ENCODE data around the gene CNKSR3. TPM values are rescaled to one million over a fixed set of nuclear protein-coding genes. Genes with fewer than 3 reads are reported as not detected.

Gene CNKSR3
- total RNA-seq, 4 donors from 2014 or later = 4.5 to 7.8 (median 7.0) TPM

- Histone ChIP-seq H3K4me1 (peaks cover 17 to 29% of the 10 kb centered on the region in 2 donors), H3K4me3 (replicated peaks in 1 of 3) (no peak overlapping the region), H3K27me3 (no peaks in the 10 kb centered on the region), H3K27ac (peak overlapping the region in 1 of 3 donors; percentile 98), H3K9me3 (no peaks in the 10 kb centered on the region), H3K36me3 (no peaks in the 10 kb centered on the region)
- TF ChIP-seq, protein P1, sequence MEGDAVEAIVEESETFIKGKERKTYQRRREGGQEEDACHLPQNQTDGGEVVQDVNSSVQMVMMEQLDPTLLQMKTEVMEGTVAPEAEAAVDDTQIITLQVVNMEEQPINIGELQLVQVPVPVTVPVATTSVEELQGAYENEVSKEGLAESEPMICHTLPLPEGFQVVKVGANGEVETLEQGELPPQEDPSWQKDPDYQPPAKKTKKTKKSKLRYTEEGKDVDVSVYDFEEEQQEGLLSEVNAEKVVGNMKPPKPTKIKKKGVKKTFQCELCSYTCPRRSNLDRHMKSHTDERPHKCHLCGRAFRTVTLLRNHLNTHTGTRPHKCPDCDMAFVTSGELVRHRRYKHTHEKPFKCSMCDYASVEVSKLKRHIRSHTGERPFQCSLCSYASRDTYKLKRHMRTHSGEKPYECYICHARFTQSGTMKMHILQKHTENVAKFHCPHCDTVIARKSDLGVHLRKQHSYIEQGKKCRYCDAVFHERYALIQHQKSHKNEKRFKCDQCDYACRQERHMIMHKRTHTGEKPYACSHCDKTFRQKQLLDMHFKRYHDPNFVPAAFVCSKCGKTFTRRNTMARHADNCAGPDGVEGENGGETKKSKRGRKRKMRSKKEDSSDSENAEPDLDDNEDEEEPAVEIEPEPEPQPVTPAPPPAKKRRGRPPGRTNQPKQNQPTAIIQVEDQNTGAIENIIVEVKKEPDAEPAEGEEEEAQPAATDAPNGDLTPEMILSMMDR (IDR thresholded peaks at IDR 0.05) = no peak
- TF ChIP-seq POLR2A (IDR thresholded peaks at IDR 0.05) = no peak
- no peak for DNase-seq
- intact Hi-C loops (cut with DNase I) = no loop called here
- 90 to 96% methylated on average over 3 of the region's 3 CpGs for WGBS, 2 donors
Observed at GRCh38 chr6:154350293-154350692, 160.2 kb downstream of the CNKSR3 start.

GRCh38 chr6:154347981-154348380, 162.5 kb downstream of the CNKSR3 start:
- Histone ChIP-seq H3K4me1 (peaks cover 31% of the 10 kb centered on the region in 2 donors), H3K9me3 (no peaks in the 10 kb centered on the region), H3K36me3 (no peaks in the 10 kb centered on the region), H3K27ac (peak overlapping the region; percentile 88 to 98 (median 94)), H3K4me3 (replicated peaks in 1 of 3) (peak overlapping the region in 2 of 3 donors; percentile 18 to 63), H3K27me3 (no peaks in the 10 kb centered on the region)
- intact Hi-C loops (cut with DNase I) = no loop called here
- 24 to 41% methylated on average over 6 of the region's 6 CpGs for WGBS, 2 donors
- DNase-seq = peak; percentile 74 to 75
- TF ChIP-seq, protein P1 (IDR thresholded peaks at IDR 0.05) = no peak
- TF ChIP-seq POLR2A (IDR thresholded peaks at IDR 0.05) = peak in 1 of 2 donors; percentile 91

DNA sequence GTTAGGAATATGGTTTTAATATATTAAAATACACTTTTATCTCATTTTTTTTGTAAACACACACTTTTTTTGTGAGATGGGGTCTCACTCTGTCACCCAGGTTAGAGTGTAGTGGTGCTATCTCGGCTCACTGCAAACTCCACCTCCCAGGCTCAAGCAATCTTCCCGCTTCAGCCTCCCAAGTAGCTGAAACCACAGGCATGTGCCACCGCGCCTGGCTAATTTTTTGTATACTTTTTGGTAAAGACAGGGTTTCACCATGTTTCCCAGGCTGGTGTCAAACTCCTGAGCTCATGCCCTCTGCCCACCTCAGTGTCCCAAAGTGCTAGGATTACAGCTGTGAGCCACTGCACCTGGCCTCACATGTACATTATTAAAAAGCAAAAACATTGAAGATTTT, 164.7 kb downstream of the CNKSR3 start:
- H3K27ac ChIP-seq = peak overlapping the region; percentile 88 to 98 (median 94)
- no peaks in the 10 kb centered on the region for H3K27me3 ChIP-seq
- no peaks in the 10 kb centered on the region for H3K36me3 ChIP-seq
- peak in 1 of 2 donors; percentile 7 for TF ChIP-seq POLR2A (IDR thresholded peaks at IDR 0.05)
- TF ChIP-seq, protein P1 (IDR thresholded peaks at IDR 0.05) = no peak
- WGBS, 2 donors = 73 to 92% methylated on average over 4 of the region's 4 CpGs
- intact Hi-C loops (cut with DNase I) = no loop called here
- DNase-seq = peak; percentile 27 to 40
- peak overlapping the region in 2 of 3 donors; percentile 18 to 63 for H3K4me3 ChIP-seq (replicated peaks in 1 of 3)
- no peaks in the 10 kb centered on the region for H3K9me3 ChIP-seq
- peaks cover 38 to 53% of the 10 kb centered on the region in 2 donors for H3K4me1 ChIP-seq

DNA sequence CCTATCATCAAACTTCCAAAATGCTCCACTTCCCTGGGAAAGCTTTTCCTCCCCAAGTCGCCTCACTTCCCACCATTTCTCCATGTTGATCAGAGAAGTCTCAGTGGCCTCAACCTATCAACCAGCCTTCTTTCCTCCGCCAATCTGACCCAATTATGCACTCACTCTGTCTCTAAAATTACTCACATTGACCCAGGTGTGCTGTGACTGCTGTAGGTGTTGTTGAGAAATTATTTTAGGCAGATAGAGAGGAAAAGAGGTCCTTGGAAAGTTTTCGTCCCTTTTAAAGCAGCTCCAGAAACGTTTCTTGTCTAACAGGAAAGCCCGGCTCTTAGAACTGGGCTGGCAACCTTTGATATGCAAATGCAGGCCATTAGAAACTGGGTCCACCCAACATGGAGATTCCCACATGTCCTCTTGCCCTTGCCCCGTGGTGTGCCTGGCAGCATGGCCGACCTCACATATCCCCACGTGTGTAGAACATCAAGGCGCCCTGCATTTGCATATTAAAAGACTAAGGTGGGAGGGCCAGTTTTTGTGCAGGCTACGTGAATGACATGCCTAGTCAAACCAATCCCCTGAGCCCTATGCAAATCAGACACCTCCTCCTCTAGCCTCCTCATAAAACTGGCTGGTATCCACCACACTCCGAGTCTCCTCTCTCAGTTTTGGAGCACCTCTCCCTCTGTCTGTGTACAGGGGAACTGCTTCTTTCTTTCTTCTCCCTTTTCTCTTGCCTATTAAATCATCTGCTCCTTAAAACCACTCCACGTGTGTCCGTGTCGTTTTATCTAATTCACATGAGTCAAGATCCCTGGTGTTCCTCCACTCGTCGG, 166.8 kb downstream of the CNKSR3 start:
- peak overlapping the region in 1 of 3 donors; percentile 10 for H3K4me3 ChIP-seq (replicated peaks in 1 of 3)
- 44 to 45% methylated on average over 16 of the region's 16 CpGs for WGBS, 2 donors
- peak overlapping the region; percentile 88 to 98 (median 94) for H3K27ac ChIP-seq

More for the DNA sequence above, 166.8 kb downstream of the CNKSR3 start:
- intact Hi-C loops (cut with DNase I) = no loop called here
- Histone ChIP-seq H3K4me1 (peaks cover 20 to 40% of the 10 kb centered on the region in 2 donors), H3K9me3 (no peaks in the 10 kb centered on the region), H3K36me3 (no peaks in the 10 kb centered on the region), H3K27me3 (no peaks in the 10 kb centered on the region)
- TF ChIP-seq POLR2A (IDR thresholded peaks at IDR 0.05) = peak in 1 of 2 donors; percentile 87
- TF ChIP-seq, protein P1 (IDR thresholded peaks at IDR 0.05) = peak; percentile 37 to 97 (median 74)
- peak; percentile 88 to 93 for DNase-seq

All from thyroid gland (tissue), 4 donors.